ENCODE data around the gene ATMIN.

- no peak for TF ChIP-seq CTCF (conservative IDR thresholded peaks at IDR 0.05 in 1 of 2, IDR thresholded peaks at IDR 0.05 in 1 of 2; ENCODE audit: low read depth in 1 of 2, low read length in 2 of 2)
- no peak for TF ChIP-seq EZH2 (IDR thresholded peaks at IDR 0.05; ENCODE audit: low read length, missing control alignments)
Observed at GRCh38 chr16:81095653-81095952, 60.0 kb downstream of the ATMIN start.
